ACC112 (cell line): ENCODE data around the gene GRM1.
"Not testable (repeated sequence)": the region's sequence is repeated elsewhere in the genome, so short reads cannot be mapped to it uniquely, and the experiment has no call there.

Experiments
- H2AFZ ChIP-seq: fragments of 200-600 bp; sonication (generic); one replicate; pipeline ENCODE4 v1.6.0; 2017; ENCODE audit warnings: antibody characterized with exemption, low read length; ENCODE audit not compliant: unreplicated experiment
- H3K27ac ChIP-seq: fragments of 200-600 bp; sonication (generic); 2 replicates; pipeline ENCODE4 v1.5.1; 2014; ENCODE audit warnings: low read depth, mild to moderate bottlenecking, antibody characterized with exemption, low read length, moderate library complexity
- H3K27me3 ChIP-seq: fragments of 200-600 bp; sonication (generic); 2 replicates; pipeline ENCODE4 v1.6.1; 2014; ENCODE audit warnings: mild to moderate bottlenecking, antibody characterized with exemption, low read length, moderate library complexity, mixed read lengths; ENCODE audit not compliant: insufficient read depth
- H3K36me3 ChIP-seq: fragments of 200-600 bp; sonication (generic); 2 replicates; pipeline ENCODE4 v1.6.1; 2016; ENCODE audit warnings: mild to moderate bottlenecking, antibody characterized with exemption, low read length, moderate library complexity, mixed read lengths; ENCODE audit not compliant: insufficient read depth
- H3K4me1 ChIP-seq: fragments of 200-600 bp; sonication (generic); one replicate; pipeline ENCODE4 v1.6.1; 2016; ENCODE audit warnings: low read length, mixed read lengths; ENCODE audit not compliant: insufficient read depth, unreplicated experiment, control insufficient read depth
- H3K4me3 ChIP-seq: fragments of 200-600 bp; sonication (generic); 2 replicates; pipeline ENCODE4 v1.5.1; 2014; ENCODE audit warnings: mild to moderate bottlenecking, low read depth, low read length
- H3K79me2 ChIP-seq: fragments of 200-600 bp; sonication (generic); one replicate; pipeline ENCODE4 v1.6.0; 2016; ENCODE audit warnings: low read length; ENCODE audit not compliant: control insufficient read depth, unreplicated experiment, insufficient read depth

Gene GRM1

DNA sequence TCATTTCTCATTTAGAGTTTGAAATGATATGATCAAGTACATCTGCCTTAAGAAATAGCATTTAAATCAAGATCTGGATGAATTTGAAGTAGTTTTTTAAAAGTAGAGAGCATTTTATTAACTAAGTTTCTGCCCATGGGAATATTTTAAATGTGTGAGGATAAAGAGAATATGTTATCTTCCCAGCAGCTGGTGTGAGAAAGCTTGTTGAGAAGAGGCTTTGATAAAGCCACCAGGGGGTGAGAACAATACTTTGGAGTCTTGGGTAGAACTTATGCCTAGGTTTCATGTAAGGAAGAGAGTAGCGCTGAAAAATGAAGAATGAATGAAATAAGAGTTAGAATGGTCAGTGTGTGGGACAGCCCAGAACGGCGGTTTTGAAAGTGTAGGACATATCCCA is 190.2 kb downstream of the GRM1 start:
- Histone ChIP-seq H3K27ac (no peak overlapping the region), H3K79me2 (no peaks in the 10 kb centered on the region), H3K36me3 (no peaks in the 10 kb centered on the region), H3K27me3 (no peaks in the 10 kb centered on the region; the same call in 1 of the 2 replicates), H2AFZ (no peak overlapping the region), H3K4me1 (no peaks in the 10 kb centered on the region), H3K4me3 (no peak overlapping the region)

DNA sequence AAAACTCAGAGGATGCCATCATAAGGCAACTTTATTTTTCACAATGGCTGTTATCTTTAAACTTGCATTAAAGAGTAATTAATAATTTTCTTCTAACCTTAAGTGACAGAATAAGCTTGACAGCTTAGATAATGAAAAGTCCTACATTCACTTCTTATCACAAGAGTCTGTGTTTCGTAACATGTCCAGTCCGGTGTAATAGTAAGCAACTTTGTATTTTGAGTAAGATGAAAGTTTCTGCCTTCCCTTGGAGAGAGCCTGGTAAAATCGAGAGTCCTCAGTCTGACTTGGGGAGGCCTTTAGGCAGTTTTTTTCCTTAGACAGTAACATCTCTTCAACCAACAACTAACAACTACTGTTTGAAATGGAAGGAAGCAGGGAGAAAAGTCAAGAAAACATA is 195.6 kb downstream of the GRM1 start:
- Histone ChIP-seq H3K4me3 (no peak overlapping the region), H3K79me2 (no peaks in the 10 kb centered on the region), H2AFZ (no peak overlapping the region), H3K4me1 (no peaks in the 10 kb centered on the region), H3K36me3 (no peaks in the 10 kb centered on the region), H3K27me3 (no peaks in the 10 kb centered on the region; the same call in 1 of the 2 replicates), H3K27ac (no peak overlapping the region)

DNA sequence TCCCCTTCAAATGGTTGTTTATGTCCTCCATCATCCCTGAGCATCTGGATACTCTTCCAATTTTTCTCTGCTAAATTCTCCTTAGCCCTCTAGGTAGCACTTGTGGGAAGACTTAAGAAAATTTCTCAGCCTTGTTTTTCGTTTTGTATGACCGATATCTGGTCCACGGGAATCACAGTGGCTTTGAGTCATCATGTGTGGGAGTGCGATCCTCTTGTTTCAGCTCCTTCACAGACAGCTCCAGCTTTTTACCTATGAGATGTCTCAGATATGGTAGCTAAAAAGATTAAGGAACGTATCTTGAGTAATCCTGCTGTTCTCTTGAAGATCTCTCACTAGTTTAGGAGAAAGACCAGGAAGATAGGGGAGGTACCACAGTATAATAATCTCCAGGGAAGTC is 196.1 kb downstream of the GRM1 start:
- Histone ChIP-seq H3K36me3 (no peaks in the 10 kb centered on the region), H3K4me1 (no peaks in the 10 kb centered on the region), H2AFZ (no peak overlapping the region), H3K79me2 (no peaks in the 10 kb centered on the region), H3K4me3 (no peak overlapping the region), H3K27me3 (no peaks in the 10 kb centered on the region; the same call in 1 of the 2 replicates), H3K27ac (no peak overlapping the region)

DNA sequence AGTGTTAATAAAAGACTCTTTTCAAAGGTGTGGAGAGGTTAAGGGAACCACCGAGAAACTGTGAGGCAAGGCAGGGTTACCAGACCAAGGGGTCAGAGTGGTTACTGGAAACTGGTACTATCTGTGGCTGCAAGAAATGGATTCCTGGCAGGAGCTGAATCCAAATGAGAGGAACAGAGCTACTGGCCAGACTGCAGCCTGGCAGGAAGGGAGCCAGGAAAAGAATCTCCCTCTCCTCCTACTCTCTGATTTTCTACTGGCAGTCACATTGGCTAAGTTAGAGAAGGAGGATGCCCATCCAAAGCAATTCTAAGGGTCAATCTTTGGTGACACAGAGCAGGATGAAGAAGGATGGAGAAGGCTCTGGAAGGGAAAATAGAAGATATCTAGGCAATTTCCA is 211.5 kb downstream of the GRM1 start:
- Histone ChIP-seq H3K27ac (no peak overlapping the region), H3K79me2 (no peaks in the 10 kb centered on the region), H3K4me1 (no peaks in the 10 kb centered on the region), H3K36me3 (no peaks in the 10 kb centered on the region), H3K4me3 (no peak overlapping the region), H2AFZ (no peak overlapping the region), H3K27me3 (peaks cover 18% of the 10 kb centered on the region; the same call in 1 of the 2 replicates)

DNA sequence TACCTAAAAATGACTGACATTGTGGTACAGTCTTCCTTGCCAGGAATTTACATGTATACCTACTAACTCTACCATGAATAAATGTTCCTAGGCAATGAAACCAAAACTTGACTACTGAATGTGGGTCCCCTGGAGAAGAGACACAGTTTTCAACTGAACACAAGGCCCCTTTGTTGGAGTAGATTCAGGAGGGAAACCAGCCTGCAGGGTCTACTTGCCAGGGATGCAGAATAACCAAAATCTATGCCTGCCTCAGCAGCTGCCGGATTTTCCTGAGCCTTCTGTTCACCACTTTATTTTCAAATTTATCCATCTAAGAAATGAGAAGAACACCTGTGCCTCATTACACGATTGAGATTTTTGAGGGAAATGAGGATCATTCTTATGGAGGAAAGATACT is 211.9 kb downstream of the GRM1 start:
- H3K4me3 ChIP-seq, result no peak overlapping the region
- no peaks in the 10 kb centered on the region for H3K4me1 ChIP-seq
- H3K27ac ChIP-seq, result no peak overlapping the region
- no peaks in the 10 kb centered on the region for H3K36me3 ChIP-seq
- H3K27me3 ChIP-seq, result peaks cover 18% of the 10 kb centered on the region; the same call in 1 of the 2 replicates
- H2AFZ ChIP-seq, result no peak overlapping the region
- H3K79me2 ChIP-seq, result no peaks in the 10 kb centered on the region

DNA sequence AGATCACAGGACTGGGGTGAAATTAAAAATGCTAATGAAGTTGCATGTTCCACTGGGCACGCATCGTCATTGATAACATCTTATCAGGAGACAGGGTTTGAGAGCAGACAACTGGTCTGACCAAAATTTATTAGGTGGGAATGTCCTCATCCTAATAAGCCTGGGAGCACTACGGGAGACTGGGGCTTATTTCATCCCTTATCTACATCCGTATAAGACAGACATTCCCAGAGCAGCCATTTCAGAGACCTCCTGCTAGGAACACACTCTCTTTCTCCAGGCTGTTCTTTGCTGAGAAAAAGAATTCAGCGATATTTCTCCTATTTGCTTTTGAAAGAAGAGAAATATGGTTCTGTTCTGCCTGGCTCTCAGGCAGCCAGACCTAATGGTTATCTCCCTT is 214.8 kb downstream of the GRM1 start:
- not testable (repeated sequence) for H2AFZ ChIP-seq, H3K4me3 ChIP-seq, H3K27ac ChIP-seq, H3K79me2 ChIP-seq, H3K4me1 ChIP-seq, H3K36me3 ChIP-seq
- peaks cover 12% of the 10 kb centered on the region; the same call in 1 of the 2 replicates for H3K27me3 ChIP-seq

DNA sequence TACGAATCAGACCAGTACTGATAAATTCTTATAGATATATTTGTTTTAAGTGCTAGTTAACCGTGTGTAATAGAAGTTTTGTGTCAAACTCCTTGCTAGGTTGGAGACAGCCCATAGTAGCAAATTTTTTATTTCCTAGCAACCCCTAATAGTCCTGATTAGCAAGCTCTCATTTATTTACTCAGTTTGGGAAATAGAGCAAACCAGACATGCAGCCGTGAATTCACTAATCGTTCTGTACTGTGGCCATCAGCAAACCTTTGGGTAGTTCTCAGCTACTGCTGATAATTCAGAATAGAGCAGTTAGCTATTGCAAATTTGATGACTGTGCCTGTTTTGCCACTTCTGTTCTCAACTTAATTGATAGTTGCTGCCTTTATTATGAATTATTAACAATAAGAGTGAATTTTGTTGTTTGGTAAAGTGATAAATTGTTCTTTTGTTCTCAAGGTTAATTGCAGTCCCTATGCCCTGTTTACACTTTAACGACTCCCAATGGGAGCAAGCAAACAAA is 215.8 kb downstream of the GRM1 start:
- H3K79me2 ChIP-seq, result no peaks in the 10 kb centered on the region

DNA sequence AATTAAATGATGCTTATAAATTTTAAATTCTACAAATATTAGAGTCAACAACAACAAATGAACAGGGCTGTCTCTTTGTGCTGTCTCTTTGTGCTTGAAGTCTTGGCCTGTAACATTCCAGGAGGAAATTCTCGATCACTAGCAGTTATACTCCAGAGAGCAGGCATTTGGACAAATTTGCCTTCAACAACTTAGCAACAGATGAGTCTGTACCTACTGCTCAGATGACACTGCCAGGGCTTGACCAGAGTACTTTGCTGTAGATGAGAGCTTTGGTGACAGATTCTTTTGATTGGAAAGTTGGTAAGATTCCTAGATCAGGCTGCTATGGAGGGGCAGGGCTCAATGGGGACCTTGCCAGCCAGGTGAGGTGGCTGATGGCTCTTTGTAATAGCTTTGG is 217.2 kb downstream of the GRM1 start:
- Histone ChIP-seq H2AFZ (no peak overlapping the region), H3K4me3 (no peak overlapping the region), H3K79me2 (no peaks in the 10 kb centered on the region), H3K4me1 (no peaks in the 10 kb centered on the region), H3K27me3 (0 out of 2 replicates have a peak, but pooled peaks cover 9% of the 10 kb centered on the region), H3K27ac (no peak overlapping the region), H3K36me3 (no peaks in the 10 kb centered on the region)

More for the DNA sequence above, 215.8 kb downstream of the GRM1 start:
- Histone ChIP-seq H3K27me3 (peaks cover 9% of the 10 kb centered on the region; the same call in 1 of the 2 replicates), H3K27ac (no peak overlapping the region), H3K4me3 (no peak overlapping the region), H2AFZ (no peak overlapping the region), H3K36me3 (no peaks in the 10 kb centered on the region), H3K4me1 (no peaks in the 10 kb centered on the region)

DNA sequence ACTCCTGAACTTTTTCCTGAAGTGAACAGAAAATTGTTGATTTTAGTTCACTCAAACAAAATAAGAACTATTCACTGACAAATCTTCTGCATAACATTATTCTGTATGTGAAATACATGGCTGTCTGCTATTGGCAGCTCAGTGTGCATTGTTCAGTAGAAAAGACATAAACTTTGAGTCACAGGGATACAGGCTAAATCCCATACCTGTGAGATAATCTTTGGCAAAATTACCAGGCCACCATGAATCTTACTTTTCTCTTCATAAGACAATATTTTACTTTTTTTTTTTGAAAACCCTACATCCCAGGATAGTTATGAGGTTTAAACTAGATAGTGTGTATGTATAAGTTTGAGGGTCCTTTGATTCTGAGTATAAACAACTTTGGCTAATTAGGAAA is 224.8 kb downstream of the GRM1 start:
- Histone ChIP-seq H3K27ac (no peak overlapping the region), H3K27me3 (no peaks in the 10 kb centered on the region), H3K4me1 (no peaks in the 10 kb centered on the region), H2AFZ (no peak overlapping the region), H3K4me3 (no peak overlapping the region), H3K36me3 (no peaks in the 10 kb centered on the region), H3K79me2 (no peaks in the 10 kb centered on the region)

DNA sequence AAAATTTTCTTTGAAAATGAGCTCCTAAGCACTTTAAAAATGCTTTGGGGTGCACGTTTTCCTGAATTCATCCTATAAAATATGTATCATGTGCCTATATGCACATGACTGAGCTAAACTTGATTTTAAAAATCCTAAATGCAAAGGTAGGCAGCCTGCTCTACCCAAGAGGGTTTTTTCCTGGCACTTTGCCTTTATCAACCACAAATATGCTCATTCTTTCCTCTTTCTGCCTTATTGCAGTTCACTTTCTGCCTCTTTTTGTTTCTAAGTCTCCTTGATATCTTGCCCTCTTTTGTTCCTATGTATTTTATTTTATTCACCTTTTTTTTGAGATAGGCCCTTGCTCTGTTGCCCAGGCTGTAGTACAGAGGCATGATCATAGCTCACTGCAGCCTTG is 229.3 kb downstream of the GRM1 start:
- H3K27ac ChIP-seq, result no peak overlapping the region
- H2AFZ ChIP-seq, result no peak overlapping the region
- no peaks in the 10 kb centered on the region for H3K79me2 ChIP-seq
- H3K4me1 ChIP-seq, result no peaks in the 10 kb centered on the region
- H3K27me3 ChIP-seq, result no peaks in the 10 kb centered on the region
- H3K36me3 ChIP-seq, result no peaks in the 10 kb centered on the region
- H3K4me3 ChIP-seq, result no peak overlapping the region

DNA sequence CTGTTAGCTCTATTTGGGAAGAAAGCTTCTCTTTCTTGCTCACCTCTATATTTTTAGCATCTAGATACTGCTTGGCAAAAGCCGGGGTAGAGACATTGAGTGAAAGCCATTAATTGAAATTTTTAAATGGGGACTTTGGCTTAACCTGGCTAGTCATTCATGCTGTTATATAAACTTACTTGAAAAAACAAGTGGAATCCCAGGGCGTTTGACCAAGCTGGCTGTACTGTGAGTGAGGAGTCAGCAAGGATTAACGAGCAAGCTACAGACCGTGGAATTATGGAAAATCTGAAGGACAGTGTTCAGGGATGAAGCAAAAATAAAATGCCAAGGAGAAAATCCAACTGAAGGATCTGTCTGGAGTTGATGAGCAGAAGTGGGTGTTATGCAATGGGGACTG is 232.0 kb downstream of the GRM1 start:
- H3K79me2 ChIP-seq, result no peaks in the 10 kb centered on the region
- no peaks in the 10 kb centered on the region for H3K27me3 ChIP-seq
- no peak overlapping the region for H2AFZ ChIP-seq
- no peaks in the 10 kb centered on the region for H3K4me1 ChIP-seq
- H3K27ac ChIP-seq, result no peak overlapping the region
- no peaks in the 10 kb centered on the region for H3K36me3 ChIP-seq
- no peak overlapping the region for H3K4me3 ChIP-seq
